Measurements from ENCODE around the gene URB2. TPM values are rescaled to one million over a fixed set of nuclear protein-coding genes. Genes with fewer than 3 reads are reported as not detected.

URB2 gene
- polyA plus RNA-seq, 1 experiment = 6.4 TPM

- POLR2A ChIA-PET = no interaction called here
- Histone ChIP-seq H3K27me3 (ENCODE audit: control insufficient read depth, insufficient read depth, low read length) (no peaks in the 10 kb centered on the region), H3K4me3 (ENCODE audit: low read depth, low read length) (no peak overlapping the region), H3K27ac (ENCODE audit: low read depth, low read length) (no peak overlapping the region), H3K9me3 (ENCODE audit: control insufficient read depth, insufficient read depth, low read length) (no peaks in the 10 kb centered on the region)
- TF ChIP-seq CTCF (IDR thresholded peaks at IDR 0.05; ENCODE audit: low read depth, low read length) = no peak
- DNase-seq (ENCODE audit: low read depth, low spot score) = no peak
- CTCF ChIA-PET = interaction anchor here (0.7 to 1.0 kb wide), 2 partner anchors 73 to 634 kb away, joined by 3 to 6 read pairs; no protein-coding TSS in a partner anchor
Observed at GRCh38 chr1:229631966-229632365, 5.9 kb downstream of the URB2 start.

- CTCF ChIA-PET = interaction anchor here (2.1 kb wide), 1 partner anchor 77 kb away, joined by 4 read pairs; the partner anchor contains the start of gene ABCB10
Observed at GRCh38 chr1:229636042-229636441, 10.0 kb downstream of the URB2 start.

GRCh38 chr1:229637746-229638145, 11.7 kb downstream of the URB2 start:
- no peaks in the 10 kb centered on the region for H3K9me3 ChIP-seq (ENCODE audit: control insufficient read depth, insufficient read depth, low read length)
- DNase-seq (ENCODE audit: low read depth, low spot score) = no peak
- no peaks in the 10 kb centered on the region for H3K27me3 ChIP-seq (ENCODE audit: control insufficient read depth, insufficient read depth, low read length)
- POLR2A ChIA-PET = no interaction called here
- no peak overlapping the region for H3K27ac ChIP-seq (ENCODE audit: low read depth, low read length)
- CTCF ChIA-PET = no interaction called here
- TF ChIP-seq CTCF (IDR thresholded peaks at IDR 0.05; ENCODE audit: low read depth, low read length) = no peak
- H3K4me3 ChIP-seq (ENCODE audit: low read depth, low read length) = no peak overlapping the region

More at GRCh38 chr1:229636042-229636441, 10.0 kb downstream of the URB2 start:
- POLR2A ChIA-PET = interaction anchor here (0.7 kb wide), 1 partner anchor 11 kb away, joined by 3 read pairs; no protein-coding TSS in a partner anchor
- H3K27ac ChIP-seq (ENCODE audit: low read depth, low read length) = no peak overlapping the region
- no peak for TF ChIP-seq CTCF (IDR thresholded peaks at IDR 0.05; ENCODE audit: low read depth, low read length)
- DNase-seq (ENCODE audit: low read depth, low spot score) = no peak
- no peak overlapping the region for H3K4me3 ChIP-seq (ENCODE audit: low read depth, low read length)
- no peaks in the 10 kb centered on the region for H3K9me3 ChIP-seq (ENCODE audit: control insufficient read depth, insufficient read depth, low read length)
- H3K27me3 ChIP-seq (ENCODE audit: control insufficient read depth, insufficient read depth, low read length) = no peaks in the 10 kb centered on the region

GRCh38 chr1:229640455-229640854, 14.4 kb downstream of the URB2 start:
- no peak overlapping the region for H3K4me3 ChIP-seq (ENCODE audit: low read depth, low read length)
- H3K9me3 ChIP-seq (ENCODE audit: control insufficient read depth, insufficient read depth, low read length) = no peaks in the 10 kb centered on the region
- no peak for DNase-seq (ENCODE audit: low read depth, low spot score)
- ChIA-PET POLR2A (interaction anchor here (0.7 kb wide), 1 partner anchor 737 kb away, joined by 11 read pairs; no protein-coding TSS in a partner anchor), CTCF (no interaction called here)
- no peak for TF ChIP-seq CTCF (IDR thresholded peaks at IDR 0.05; ENCODE audit: low read depth, low read length)
- no peak overlapping the region for H3K27ac ChIP-seq (ENCODE audit: low read depth, low read length)
- H3K27me3 ChIP-seq (ENCODE audit: control insufficient read depth, insufficient read depth, low read length) = no peaks in the 10 kb centered on the region

GRCh38 chr1:229641306-229641705, 15.3 kb downstream of the URB2 start:
- H3K4me3 ChIP-seq (ENCODE audit: low read depth, low read length) = no peak overlapping the region
- no peaks in the 10 kb centered on the region for H3K27me3 ChIP-seq (ENCODE audit: control insufficient read depth, insufficient read depth, low read length)
- POLR2A ChIA-PET = no interaction called here
- no peak for DNase-seq (ENCODE audit: low read depth, low spot score)
- TF ChIP-seq CTCF (IDR thresholded peaks at IDR 0.05; ENCODE audit: low read depth, low read length) = no peak
- H3K9me3 ChIP-seq (ENCODE audit: control insufficient read depth, insufficient read depth, low read length) = no peaks in the 10 kb centered on the region
- H3K27ac ChIP-seq (ENCODE audit: low read depth, low read length) = no peak overlapping the region
- CTCF ChIA-PET = no interaction called here
